Neural cell (in vitro differentiated cells): ENCODE data around the gene PCDH9. TPM values are rescaled to one million over a fixed set of nuclear protein-coding genes. Genes with fewer than 3 reads are reported as not detected.

ENCODE experiments used
- H2AFZ ChIP-seq: fragments of 200-600, 300-800 bp; sonication (generic), shearing (Covaris generic); 2 replicates; pipeline ENCODE4 v1.6.0; 2014; ENCODE audit warnings: low read depth, mild to moderate bottlenecking, antibody characterized with exemption, low read length, moderate library complexity
- H3F3A ChIP-seq: fragments of 200-600 bp; shearing (Covaris generic); 2 replicates; pipeline ENCODE4 v1.6.1; 2016; ENCODE audit warnings: mild to moderate bottlenecking, moderate library complexity, mixed read lengths, antibody characterized with exemption, low read length; ENCODE audit not compliant: insufficient read depth, poor library complexity, severe bottlenecking
- H3K27ac ChIP-seq: fragments of 200-600, 300-800 bp; sonication (generic), shearing (Covaris generic); 2 replicates; pipeline ENCODE4 v1.5.1; 2014; ENCODE audit warnings: mild to moderate bottlenecking, low read length, moderate library complexity
- H3K27me3 ChIP-seq: fragments of 300-800, 200-600 bp; sonication (generic), shearing (Covaris generic); 2 replicates; pipeline ENCODE4 v1.6.0; 2014; ENCODE audit warnings: mild to moderate bottlenecking, low read depth, low read length, moderate library complexity; ENCODE audit not compliant: insufficient read depth
- H3K36me3 ChIP-seq: fragments of 300-800, 200-600 bp; sonication (generic), shearing (Covaris generic); 2 replicates; pipeline ENCODE4 v1.5.1; 2014; ENCODE audit warnings: mild to moderate bottlenecking, antibody characterized with exemption, low read length, moderate library complexity; ENCODE audit not compliant: insufficient read depth
- H3K4me2 ChIP-seq: fragments of 300-800, 200-600 bp; sonication (generic), shearing (Covaris generic); 2 replicates; pipeline ENCODE4 v1.6.0; 2014; ENCODE audit warnings: mild to moderate bottlenecking, low read length
- H3K4me3 ChIP-seq: fragments of 300-800, 200-600 bp; sonication (generic), shearing (Covaris generic); 2 replicates; pipeline ENCODE4 v1.5.1; 2014; ENCODE audit warnings: mild to moderate bottlenecking, low read length, moderate library complexity
- H3K79me2 ChIP-seq: fragments of 200-600 bp; shearing (Covaris generic); replicated peaks from 2 replicates; pipeline ENCODE4 v1.6.0; 2014; ENCODE audit warnings: mild to moderate bottlenecking, low read length, moderate library complexity; ENCODE audit not compliant: insufficient read depth
- H3K9ac ChIP-seq: fragments of 300-800, 200-600 bp; sonication (generic), shearing (Covaris generic); 2 replicates; pipeline ENCODE4 v1.6.1; 2016; ENCODE audit warnings: mild to moderate bottlenecking, low read length, mixed read lengths
- H3K9me2 ChIP-seq: fragments of 200-600 bp; shearing (Covaris generic); 2 replicates; pipeline ENCODE4 v1.6.1; 2016; ENCODE audit warnings: mild to moderate bottlenecking, low read length, mixed read lengths; ENCODE audit not compliant: insufficient read depth
- H3K9me3 ChIP-seq: fragments of 200-600, 300-800 bp; sonication (generic), shearing (Covaris generic); 2 replicates; pipeline ENCODE4 v1.6.1; 2016; ENCODE audit warnings: mild to moderate bottlenecking, mixed run types, low read length, moderate library complexity, mixed read lengths
- H4K20me1 ChIP-seq: fragments of 200-600 bp; shearing (Covaris generic); 2 replicates; pipeline ENCODE4 v1.6.1; 2016; ENCODE audit warnings: mild to moderate bottlenecking, mixed run types; ENCODE audit not compliant: insufficient read depth
- EP300 ChIP-seq: fragments of 450-650 bp; conservative IDR thresholded peaks from 2 replicates; pipeline ENCODE4 v1.6.1; 2014; ENCODE audit warnings: antibody characterized with exemption, mild to moderate bottlenecking, moderate library complexity; ENCODE audit not compliant: poor library complexity, severe bottlenecking
- EZH2 ChIP-seq: fragments of 200-600, 300-800 bp; shearing (Covaris generic), sonication (generic); IDR thresholded peaks from 2 replicates; pipeline ENCODE4 v1.6.1; 2014; ENCODE audit warnings: antibody characterized with exemption, low read length, borderline replicate concordance, mild to moderate bottlenecking; ENCODE audit not compliant: insufficient read depth, poor library complexity, severe bottlenecking
- MXI1 ChIP-seq: fragments of 450-650 bp; conservative IDR thresholded peaks from 2 replicates; pipeline ENCODE4 v1.6.1; 2014; ENCODE audit warnings: antibody characterized with exemption, mild to moderate bottlenecking; ENCODE audit not compliant: poor library complexity, severe bottlenecking
- POLR2AphosphoS5 ChIP-seq: IDR thresholded peaks from 2 replicates; pipeline ENCODE4 v1.6.1; 2012
- RAD21 ChIP-seq: fragments of 450-650 bp; conservative IDR thresholded peaks from 2 replicates; pipeline ENCODE4 v1.6.1; 2014; ENCODE audit warnings: antibody characterized with exemption, mild to moderate bottlenecking, moderate library complexity
- SMC3 ChIP-seq: fragments of 450-650 bp; conservative IDR thresholded peaks from 2 replicates; pipeline ENCODE4 v1.6.1; 2014; ENCODE audit warnings: antibody characterized with exemption, mild to moderate bottlenecking, moderate library complexity; ENCODE audit not compliant: poor library complexity
- TAF1 ChIP-seq: IDR thresholded peaks from 2 replicates; pipeline ENCODE4 v1.6.1; 2012; ENCODE audit warnings: low read depth
- polyA plus RNA-seq: library from polyadenylated mRNA; depleted of rRNA; stranded (reverse); fragments of >200 nt; gene quantifications from 2 replicates; pipeline ENCODE4 v1.2.3, GENCODE V29; 2014
- TF ChIP-seq, protein P1 (sequence below): IDR thresholded peaks from 2 replicates; pipeline ENCODE4 v1.6.1; 2012; ENCODE audit warnings: borderline replicate concordance
- TF ChIP-seq, protein P2 (sequence below): fragments of 450-650 bp; IDR thresholded peaks from 2 replicates; pipeline ENCODE4 v1.5.1; 2014; ENCODE audit warnings: antibody characterized with exemption, mild to moderate bottlenecking, moderate library complexity; ENCODE audit not compliant: poor library complexity, severe bottlenecking

The PCDH9 gene
- polyA plus RNA-seq, 1 donor from 2014 or later, result 4.6 TPM

DNA sequence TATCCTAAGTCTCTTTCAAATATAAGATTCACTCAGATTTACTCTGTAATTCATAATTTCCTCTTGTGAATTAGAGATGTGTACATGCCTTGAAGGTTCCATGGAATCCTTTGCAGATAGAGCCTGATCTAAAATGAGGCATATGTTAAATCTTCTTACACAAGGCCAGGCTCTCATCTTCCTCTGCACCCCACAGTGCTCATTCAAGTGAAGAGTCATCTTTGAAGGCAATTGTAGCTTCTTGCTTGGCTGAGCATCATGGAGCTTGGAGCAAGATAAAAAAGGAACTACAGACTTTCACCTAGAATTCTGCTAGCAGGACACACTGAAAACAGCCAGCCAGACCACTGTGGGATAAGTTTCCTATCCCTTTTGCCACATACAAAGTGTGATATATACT, 566.4 kb downstream of the PCDH9 start:
- Histone ChIP-seq H2AFZ (no peak overlapping the region), H3K36me3 (no peaks in the 10 kb centered on the region), H3K79me2 (no peaks in the 10 kb centered on the region), H3K4me2 (no peak overlapping the region), H4K20me1 (no peaks in the 10 kb centered on the region), H3K27me3 (no peaks in the 10 kb centered on the region), H3K9me2 (no peaks in the 10 kb centered on the region), H3K9me3 (no peaks in the 10 kb centered on the region), H3F3A (no peaks in the 10 kb centered on the region), H3K9ac (no peak overlapping the region), H3K27ac (no peak overlapping the region), H3K4me3 (no peak overlapping the region)
- no peak for TF ChIP-seq TAF1
- TF ChIP-seq, protein P1, sequence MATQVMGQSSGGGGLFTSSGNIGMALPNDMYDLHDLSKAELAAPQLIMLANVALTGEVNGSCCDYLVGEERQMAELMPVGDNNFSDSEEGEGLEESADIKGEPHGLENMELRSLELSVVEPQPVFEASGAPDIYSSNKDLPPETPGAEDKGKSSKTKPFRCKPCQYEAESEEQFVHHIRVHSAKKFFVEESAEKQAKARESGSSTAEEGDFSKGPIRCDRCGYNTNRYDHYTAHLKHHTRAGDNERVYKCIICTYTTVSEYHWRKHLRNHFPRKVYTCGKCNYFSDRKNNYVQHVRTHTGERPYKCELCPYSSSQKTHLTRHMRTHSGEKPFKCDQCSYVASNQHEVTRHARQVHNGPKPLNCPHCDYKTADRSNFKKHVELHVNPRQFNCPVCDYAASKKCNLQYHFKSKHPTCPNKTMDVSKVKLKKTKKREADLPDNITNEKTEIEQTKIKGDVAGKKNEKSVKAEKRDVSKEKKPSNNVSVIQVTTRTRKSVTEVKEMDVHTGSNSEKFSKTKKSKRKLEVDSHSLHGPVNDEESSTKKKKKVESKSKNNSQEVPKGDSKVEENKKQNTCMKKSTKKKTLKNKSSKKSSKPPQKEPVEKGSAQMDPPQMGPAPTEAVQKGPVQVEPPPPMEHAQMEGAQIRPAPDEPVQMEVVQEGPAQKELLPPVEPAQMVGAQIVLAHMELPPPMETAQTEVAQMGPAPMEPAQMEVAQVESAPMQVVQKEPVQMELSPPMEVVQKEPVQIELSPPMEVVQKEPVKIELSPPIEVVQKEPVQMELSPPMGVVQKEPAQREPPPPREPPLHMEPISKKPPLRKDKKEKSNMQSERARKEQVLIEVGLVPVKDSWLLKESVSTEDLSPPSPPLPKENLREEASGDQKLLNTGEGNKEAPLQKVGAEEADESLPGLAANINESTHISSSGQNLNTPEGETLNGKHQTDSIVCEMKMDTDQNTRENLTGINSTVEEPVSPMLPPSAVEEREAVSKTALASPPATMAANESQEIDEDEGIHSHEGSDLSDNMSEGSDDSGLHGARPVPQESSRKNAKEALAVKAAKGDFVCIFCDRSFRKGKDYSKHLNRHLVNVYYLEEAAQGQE, result no peak
- TF ChIP-seq EP300, result no peak
- TF ChIP-seq SMC3, result no peak
- no peak for TF ChIP-seq EZH2
- TF ChIP-seq, protein P2, sequence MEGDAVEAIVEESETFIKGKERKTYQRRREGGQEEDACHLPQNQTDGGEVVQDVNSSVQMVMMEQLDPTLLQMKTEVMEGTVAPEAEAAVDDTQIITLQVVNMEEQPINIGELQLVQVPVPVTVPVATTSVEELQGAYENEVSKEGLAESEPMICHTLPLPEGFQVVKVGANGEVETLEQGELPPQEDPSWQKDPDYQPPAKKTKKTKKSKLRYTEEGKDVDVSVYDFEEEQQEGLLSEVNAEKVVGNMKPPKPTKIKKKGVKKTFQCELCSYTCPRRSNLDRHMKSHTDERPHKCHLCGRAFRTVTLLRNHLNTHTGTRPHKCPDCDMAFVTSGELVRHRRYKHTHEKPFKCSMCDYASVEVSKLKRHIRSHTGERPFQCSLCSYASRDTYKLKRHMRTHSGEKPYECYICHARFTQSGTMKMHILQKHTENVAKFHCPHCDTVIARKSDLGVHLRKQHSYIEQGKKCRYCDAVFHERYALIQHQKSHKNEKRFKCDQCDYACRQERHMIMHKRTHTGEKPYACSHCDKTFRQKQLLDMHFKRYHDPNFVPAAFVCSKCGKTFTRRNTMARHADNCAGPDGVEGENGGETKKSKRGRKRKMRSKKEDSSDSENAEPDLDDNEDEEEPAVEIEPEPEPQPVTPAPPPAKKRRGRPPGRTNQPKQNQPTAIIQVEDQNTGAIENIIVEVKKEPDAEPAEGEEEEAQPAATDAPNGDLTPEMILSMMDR, result no peak
- no peak for TF ChIP-seq MXI1
- no peak for TF ChIP-seq RAD21
- no peak for TF ChIP-seq POLR2AphosphoS5

DNA sequence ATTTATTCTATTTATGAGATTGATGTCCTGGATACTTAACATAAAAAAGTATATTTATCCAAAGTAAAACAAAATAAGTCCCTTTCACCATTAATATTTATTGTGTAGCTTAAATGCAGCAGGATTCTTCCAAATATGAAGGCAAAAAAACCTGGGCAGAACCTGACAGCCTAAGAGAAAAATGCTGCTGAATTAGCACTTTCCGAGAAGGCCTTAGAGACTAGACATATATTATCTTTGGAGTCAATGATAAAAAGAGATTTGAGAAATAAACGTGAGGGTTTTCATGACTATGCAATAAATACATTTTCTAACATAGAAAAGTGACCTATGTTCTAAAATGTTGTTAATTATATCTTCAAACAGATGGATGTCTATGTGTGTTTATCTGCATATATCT, 566.9 kb downstream of the PCDH9 start:
- Histone ChIP-seq H3K4me3 (no peak overlapping the region), H3F3A (no peaks in the 10 kb centered on the region), H3K9me3 (no peaks in the 10 kb centered on the region), H3K9ac (no peak overlapping the region), H3K36me3 (no peaks in the 10 kb centered on the region), H3K27ac (no peak overlapping the region), H2AFZ (no peak overlapping the region), H4K20me1 (no peaks in the 10 kb centered on the region), H3K79me2 (no peaks in the 10 kb centered on the region), H3K4me2 (no peak overlapping the region), H3K27me3 (no peaks in the 10 kb centered on the region), H3K9me2 (no peaks in the 10 kb centered on the region)
- TF ChIP-seq EP300, result no peak
- TF ChIP-seq TAF1, result no peak
- TF ChIP-seq EZH2, result no peak

DNA sequence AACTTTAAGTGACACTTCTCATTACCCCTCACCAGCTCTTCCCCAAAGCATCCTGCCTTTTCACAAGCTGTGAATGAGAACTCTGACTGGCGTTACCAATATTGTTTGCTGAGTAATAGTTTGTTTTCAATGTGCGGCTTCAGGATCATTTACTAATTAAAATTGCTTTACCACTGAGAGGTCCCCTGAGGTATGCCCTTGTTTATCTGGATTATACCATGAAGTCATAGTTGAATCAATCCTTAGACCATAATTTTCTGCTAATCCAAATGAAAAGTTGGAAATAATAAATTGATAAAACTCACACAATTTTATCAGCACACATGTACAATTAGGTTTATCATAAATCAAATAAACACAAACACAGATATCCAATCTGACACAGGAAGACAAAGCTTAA, 568.8 kb downstream of the PCDH9 start:
- Histone ChIP-seq H3K9me3 (no peaks in the 10 kb centered on the region), H3K9me2 (no peaks in the 10 kb centered on the region), H2AFZ (no peak overlapping the region), H3K36me3 (no peaks in the 10 kb centered on the region), H3K4me3 (no peak overlapping the region), H3K27ac (no peak overlapping the region), H3K9ac (no peak overlapping the region), H3K27me3 (no peaks in the 10 kb centered on the region), H4K20me1 (no peaks in the 10 kb centered on the region), H3F3A (no peaks in the 10 kb centered on the region), H3K79me2 (no peaks in the 10 kb centered on the region), H3K4me2 (no peak overlapping the region)
- TF ChIP-seq EP300 (no peak), TAF1 (no peak), SMC3 (no peak), EZH2 (no peak), POLR2AphosphoS5 (no peak), RAD21 (no peak), MXI1 (no peak)
- TF ChIP-seq, protein P2, result no peak
